ENCODE measurements around the gene TAS1R3.

The TAS1R3 gene

GRCh38 chr1:1308756-1309250 lies 22.3 kb upstream of the TAS1R3 start:
- H3K27ac ChIP-seq, result peak overlapping the region; percentile 96
- TF ChIP-seq CTCF (conservative IDR thresholded peaks at IDR 0.05), result no peak

GRCh38 chr1:1309251-1310108 lies 21.6 kb upstream of the TAS1R3 start:
- TF ChIP-seq CTCF (conservative IDR thresholded peaks at IDR 0.05), result no peak
- H3K27ac ChIP-seq, result peak overlapping the region; percentile 96

- TF ChIP-seq CTCF (conservative IDR thresholded peaks at IDR 0.05), result no peak
- H3K27ac ChIP-seq, result peak overlapping the region; percentile 96
These were observed 21.0 kb upstream of the TAS1R3 start for GRCh38 chr1:1310109-1310385.

- H3K27ac ChIP-seq, result peak overlapping the region; percentile 96
- TF ChIP-seq CTCF (conservative IDR thresholded peaks at IDR 0.05), result no peak
These were observed 20.5 kb upstream of the TAS1R3 start for GRCh38 chr1:1310476-1311053.

- no peak for TF ChIP-seq CTCF (conservative IDR thresholded peaks at IDR 0.05)
- peak overlapping the region; percentile 96 for H3K27ac ChIP-seq
These were observed 19.7 kb upstream of the TAS1R3 start for GRCh38 chr1:1311107-1312104.

- no peak overlapping the region for H3K27ac ChIP-seq
- no peak for TF ChIP-seq CTCF (conservative IDR thresholded peaks at IDR 0.05)
These were observed 18.4 kb upstream of the TAS1R3 start for GRCh38 chr1:1312450-1313314.

All from VCaP (cell line).